Endothelial cell (in vitro differentiated cells): ENCODE measurements around the gene KCTD21. TPM values are rescaled to one million over a fixed set of nuclear protein-coding genes. Genes with fewer than 3 reads are reported as not detected.

Experiments used
- DNase-seq: peaks from one replicate; pipeline ENCODE4 v3.0.0; 2021; ENCODE audit warnings: low spot score
- H3K27ac Mint-ChIP-seq: one replicate; pipeline ENCODE4 v1.8.0; 2021; ENCODE audit warnings: mixed read lengths, inconsistent platforms; ENCODE audit not compliant: unreplicated experiment
- H3K27me3 Mint-ChIP-seq: one replicate; pipeline ENCODE4 v1.8.0; 2021; ENCODE audit warnings: mild to moderate bottlenecking, moderate library complexity, mixed read lengths, inconsistent platforms; ENCODE audit not compliant: unreplicated experiment
- H3K36me3 Mint-ChIP-seq: one replicate; pipeline ENCODE4 v1.8.0; 2021; ENCODE audit warnings: mild to moderate bottlenecking, low read depth, mixed read lengths, inconsistent platforms; ENCODE audit not compliant: unreplicated experiment
- H3K4me1 Mint-ChIP-seq: one replicate; pipeline ENCODE4 v1.8.0; 2021; ENCODE audit warnings: mild to moderate bottlenecking, mixed read lengths, inconsistent platforms; ENCODE audit not compliant: unreplicated experiment
- H3K4me3 Mint-ChIP-seq: one replicate; pipeline ENCODE4 v1.8.0; 2021; ENCODE audit warnings: mild to moderate bottlenecking, mixed read lengths, inconsistent platforms; ENCODE audit not compliant: unreplicated experiment
- H3K9me3 Mint-ChIP-seq: one replicate; pipeline ENCODE4 v1.8.0; 2021; ENCODE audit warnings: mixed read lengths, inconsistent platforms; ENCODE audit not compliant: unreplicated experiment
- total RNA-seq: library from RNA; stranded (reverse); fragmentation: NEBNext Ultra II Directional; extraction: Animal tissue kit (Norgen Biotek cat#: 25700); gene quantifications from one replicate; pipeline ENCODE4 v1.2.1, GENCODE V29; 2021; ENCODE audit not compliant: unreplicated experiment
- TF ChIP-seq, protein P1 (sequence below): fragments of 200-600 bp; sonication (generic); IDR thresholded peaks from one replicate; pipeline ENCODE4 v1.5.0; 2021; ENCODE audit warnings: antibody characterized with exemption; ENCODE audit not compliant: unreplicated experiment

KCTD21 gene
- total RNA-seq, 1 donor from 2014 or later = 11.4 TPM

DNA sequence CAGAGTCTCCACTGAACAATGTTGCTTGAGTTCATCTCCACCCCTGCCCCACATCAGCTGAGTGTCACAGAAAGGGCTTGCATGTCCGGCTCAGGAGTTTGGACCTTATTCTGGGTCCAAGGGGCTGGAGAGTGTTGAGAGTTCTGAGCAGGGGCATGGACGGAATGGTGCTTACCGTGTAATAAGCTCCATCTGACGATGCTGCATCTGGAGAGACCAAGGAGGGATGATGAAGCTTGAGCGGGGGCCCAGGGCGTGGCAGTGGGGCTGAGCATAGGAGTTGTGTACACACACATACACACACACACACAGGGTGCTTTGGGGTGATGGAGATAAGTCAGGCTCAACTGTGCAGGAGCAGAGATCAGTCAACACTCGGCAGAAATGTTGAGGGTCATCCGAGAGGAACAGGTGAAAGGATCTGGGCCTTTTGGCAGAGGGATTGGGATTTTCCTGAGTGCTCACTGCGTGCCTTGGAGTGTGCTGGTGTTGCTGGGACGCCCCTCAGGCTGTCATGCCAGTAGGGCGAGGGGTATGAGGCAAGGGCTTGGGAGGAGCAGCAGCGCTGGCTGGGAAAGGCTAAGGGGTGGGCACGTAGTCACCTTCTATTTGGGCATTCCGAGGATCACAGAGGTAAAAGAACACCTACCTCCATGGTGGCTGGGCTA lies 2.6 kb upstream of the KCTD21 start:
- Mint-ChIP-seq H3K36me3 (peaks cover 21% of the 10 kb centered on the region), H3K27me3 (peaks cover 16% of the 10 kb centered on the region), H3K4me1 (peaks cover 44% of the 10 kb centered on the region), H3K4me3 (peak overlapping the region; percentile 18), H3K27ac (no peak overlapping the region), H3K9me3 (no peaks in the 10 kb centered on the region)
- no peak for DNase-seq
- TF ChIP-seq, protein P1, sequence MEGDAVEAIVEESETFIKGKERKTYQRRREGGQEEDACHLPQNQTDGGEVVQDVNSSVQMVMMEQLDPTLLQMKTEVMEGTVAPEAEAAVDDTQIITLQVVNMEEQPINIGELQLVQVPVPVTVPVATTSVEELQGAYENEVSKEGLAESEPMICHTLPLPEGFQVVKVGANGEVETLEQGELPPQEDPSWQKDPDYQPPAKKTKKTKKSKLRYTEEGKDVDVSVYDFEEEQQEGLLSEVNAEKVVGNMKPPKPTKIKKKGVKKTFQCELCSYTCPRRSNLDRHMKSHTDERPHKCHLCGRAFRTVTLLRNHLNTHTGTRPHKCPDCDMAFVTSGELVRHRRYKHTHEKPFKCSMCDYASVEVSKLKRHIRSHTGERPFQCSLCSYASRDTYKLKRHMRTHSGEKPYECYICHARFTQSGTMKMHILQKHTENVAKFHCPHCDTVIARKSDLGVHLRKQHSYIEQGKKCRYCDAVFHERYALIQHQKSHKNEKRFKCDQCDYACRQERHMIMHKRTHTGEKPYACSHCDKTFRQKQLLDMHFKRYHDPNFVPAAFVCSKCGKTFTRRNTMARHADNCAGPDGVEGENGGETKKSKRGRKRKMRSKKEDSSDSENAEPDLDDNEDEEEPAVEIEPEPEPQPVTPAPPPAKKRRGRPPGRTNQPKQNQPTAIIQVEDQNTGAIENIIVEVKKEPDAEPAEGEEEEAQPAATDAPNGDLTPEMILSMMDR = no peak

DNA sequence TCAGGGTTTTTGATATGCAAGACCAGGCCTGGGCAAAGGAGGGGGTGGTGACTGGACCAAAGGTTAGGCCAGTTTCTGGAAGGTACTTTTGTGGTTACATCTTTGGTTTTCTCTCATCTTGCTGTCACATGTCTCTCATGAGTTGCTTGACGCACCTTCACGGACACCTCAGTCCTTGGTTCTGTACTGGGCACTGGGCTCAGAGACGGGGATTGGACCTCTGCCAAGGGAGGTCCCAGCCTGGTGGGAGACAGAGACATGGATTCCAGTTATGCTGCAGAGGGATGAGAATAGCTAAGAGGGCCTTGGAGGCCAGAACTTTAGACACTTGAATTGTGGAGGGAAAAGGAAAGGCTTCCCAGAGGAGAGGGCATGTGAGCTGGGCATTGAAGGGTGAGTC lies 1.9 kb upstream of the KCTD21 start:
- DNase-seq = no peak
- TF ChIP-seq, protein P1 = no peak
- Mint-ChIP-seq H3K4me1 (peaks cover 43% of the 10 kb centered on the region), H3K4me3 (peak overlapping the region; percentile 20), H3K27me3 (peaks cover 16% of the 10 kb centered on the region), H3K36me3 (peaks cover 18% of the 10 kb centered on the region), H3K27ac (no peak overlapping the region), H3K9me3 (no peaks in the 10 kb centered on the region)

DNA sequence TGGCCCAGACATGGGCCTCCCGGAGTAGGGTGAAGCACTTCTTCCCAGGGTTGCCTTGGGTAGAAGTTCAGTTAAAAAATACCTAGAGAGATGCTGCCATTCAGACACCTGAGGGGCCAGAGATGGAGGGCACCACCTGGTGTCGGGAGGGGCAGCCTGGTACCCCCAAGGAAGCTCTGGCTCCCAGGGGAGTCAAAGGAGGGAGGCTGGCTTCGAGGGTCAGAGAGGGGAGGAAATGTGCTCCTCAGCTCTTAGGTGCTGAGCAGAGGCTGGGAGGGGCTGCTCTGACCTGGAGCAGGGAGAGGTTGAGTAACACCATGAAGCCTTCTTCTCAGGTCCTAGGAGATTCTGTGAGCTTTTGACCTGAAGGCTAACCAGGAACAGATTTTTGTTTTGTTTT lies 1.4 kb upstream of the KCTD21 start:
- H3K27me3 Mint-ChIP-seq = peaks cover 12% of the 10 kb centered on the region
- H3K4me3 Mint-ChIP-seq = peak overlapping the region; percentile 99
- H3K4me1 Mint-ChIP-seq = peaks cover 38% of the 10 kb centered on the region
- DNase-seq = no peak
- peaks cover 12% of the 10 kb centered on the region for H3K36me3 Mint-ChIP-seq
- TF ChIP-seq, protein P1 = no peak
- H3K9me3 Mint-ChIP-seq = no peaks in the 10 kb centered on the region
- peak overlapping the region; percentile 61 for H3K27ac Mint-ChIP-seq

DNA sequence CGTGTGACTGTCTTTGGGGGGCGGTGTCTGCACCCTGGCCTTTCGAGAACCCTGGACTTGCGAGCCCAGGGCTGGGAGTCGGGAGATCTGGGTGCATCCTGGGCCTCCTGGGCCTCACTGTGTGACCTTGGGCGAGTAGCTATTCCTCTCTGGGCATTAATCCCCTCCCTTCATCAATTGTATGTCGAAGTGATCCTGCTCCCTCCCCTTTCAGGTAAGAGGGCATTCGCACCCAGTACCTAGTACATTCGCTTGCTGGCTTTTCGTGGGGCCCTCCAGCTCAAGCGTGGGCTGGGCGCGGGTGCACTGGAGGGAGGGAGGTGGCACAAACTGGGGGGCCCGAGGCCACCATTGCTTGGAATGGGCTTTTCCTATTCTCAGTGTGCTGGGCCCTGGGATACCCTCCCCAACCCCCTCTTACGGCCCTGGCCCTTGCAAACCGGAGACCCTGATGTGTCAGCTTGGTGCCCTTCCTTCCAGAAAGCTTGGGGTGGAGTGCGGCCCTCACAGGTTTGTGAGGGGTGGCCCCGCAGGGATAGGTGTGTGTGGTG lies 823 bp upstream of the KCTD21 start:
- H3K4me1 Mint-ChIP-seq = peaks cover 33% of the 10 kb centered on the region
- H3K27ac Mint-ChIP-seq = peak overlapping the region; percentile 61

More for the DNA sequence above, 823 bp upstream of the KCTD21 start:
- H3K9me3 Mint-ChIP-seq = no peaks in the 10 kb centered on the region
- DNase-seq = no peak
- TF ChIP-seq, protein P1 = no peak
- peaks cover 7% of the 10 kb centered on the region for H3K27me3 Mint-ChIP-seq
- H3K36me3 Mint-ChIP-seq = peaks cover 6% of the 10 kb centered on the region
- peak overlapping the region; percentile 99 for H3K4me3 Mint-ChIP-seq
